ENCODE results near the gene SMG1.

Gene SMG1

DNA sequence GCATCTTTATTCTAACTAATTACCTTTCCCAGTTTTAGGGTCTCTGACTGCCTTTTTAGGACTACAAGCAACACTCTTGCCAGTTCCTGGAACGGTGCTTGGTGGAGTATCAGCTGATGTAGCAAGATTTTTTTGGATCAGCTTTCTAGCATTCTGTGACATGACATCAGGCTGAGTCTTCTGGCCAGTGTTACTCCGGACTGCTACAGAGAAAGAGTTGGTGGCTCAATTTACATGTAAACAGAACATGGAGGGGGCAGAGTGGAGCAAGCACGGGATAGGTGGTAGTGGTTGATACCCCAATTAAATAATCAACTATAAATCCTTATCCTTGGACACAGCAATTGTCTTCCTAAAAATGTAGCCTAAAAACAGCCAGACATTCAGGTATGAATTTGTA, 114.3 kb downstream of the SMG1 start:
- H3K4me2 ChIP-seq (ENCODE audit: low read depth, low read length, poor library complexity, severe bottlenecking): no peak overlapping the region
- H2AFZ ChIP-seq (ENCODE audit: low read depth, low read length, severe bottlenecking): no peak overlapping the region
- TF ChIP-seq, protein P1, sequence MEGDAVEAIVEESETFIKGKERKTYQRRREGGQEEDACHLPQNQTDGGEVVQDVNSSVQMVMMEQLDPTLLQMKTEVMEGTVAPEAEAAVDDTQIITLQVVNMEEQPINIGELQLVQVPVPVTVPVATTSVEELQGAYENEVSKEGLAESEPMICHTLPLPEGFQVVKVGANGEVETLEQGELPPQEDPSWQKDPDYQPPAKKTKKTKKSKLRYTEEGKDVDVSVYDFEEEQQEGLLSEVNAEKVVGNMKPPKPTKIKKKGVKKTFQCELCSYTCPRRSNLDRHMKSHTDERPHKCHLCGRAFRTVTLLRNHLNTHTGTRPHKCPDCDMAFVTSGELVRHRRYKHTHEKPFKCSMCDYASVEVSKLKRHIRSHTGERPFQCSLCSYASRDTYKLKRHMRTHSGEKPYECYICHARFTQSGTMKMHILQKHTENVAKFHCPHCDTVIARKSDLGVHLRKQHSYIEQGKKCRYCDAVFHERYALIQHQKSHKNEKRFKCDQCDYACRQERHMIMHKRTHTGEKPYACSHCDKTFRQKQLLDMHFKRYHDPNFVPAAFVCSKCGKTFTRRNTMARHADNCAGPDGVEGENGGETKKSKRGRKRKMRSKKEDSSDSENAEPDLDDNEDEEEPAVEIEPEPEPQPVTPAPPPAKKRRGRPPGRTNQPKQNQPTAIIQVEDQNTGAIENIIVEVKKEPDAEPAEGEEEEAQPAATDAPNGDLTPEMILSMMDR (IDR thresholded peaks at IDR 0.05; ENCODE audit: insufficient read depth, low read length, poor library complexity, severe bottlenecking): no peak
- TF ChIP-seq EZH2phosphoT487 (conservative IDR thresholded peaks at IDR 0.05; ENCODE audit: low read length): no peak
- H3K9ac ChIP-seq (ENCODE audit: low read length): no peak overlapping the region
- H3K4me3 ChIP-seq (ENCODE audit: insufficient read depth, low read length, poor library complexity, severe bottlenecking): no peak overlapping the region
- H3K36me3 ChIP-seq (ENCODE audit: low read length): peaks cover 56% of the 10 kb centered on the region
- no peaks in the 10 kb centered on the region for H3K9me2 ChIP-seq (replicated peaks; ENCODE audit: insufficient read depth, low read length)
- H3K27me3 ChIP-seq (ENCODE audit: low read length): no peaks in the 10 kb centered on the region
- no peak overlapping the region for H3K27ac ChIP-seq (ENCODE audit: low read depth, low read length)
- H4K20me1 ChIP-seq (ENCODE audit: low read depth, low read length): no peaks in the 10 kb centered on the region
- peaks cover 8% of the 10 kb centered on the region for H3F3A ChIP-seq (ENCODE audit: insufficient read depth)
- H3K79me2 ChIP-seq (ENCODE audit: insufficient read depth, low read length): no peaks in the 10 kb centered on the region
- H3K9me3 ChIP-seq (ENCODE audit: insufficient read depth, low read length): no peaks in the 10 kb centered on the region

DNA sequence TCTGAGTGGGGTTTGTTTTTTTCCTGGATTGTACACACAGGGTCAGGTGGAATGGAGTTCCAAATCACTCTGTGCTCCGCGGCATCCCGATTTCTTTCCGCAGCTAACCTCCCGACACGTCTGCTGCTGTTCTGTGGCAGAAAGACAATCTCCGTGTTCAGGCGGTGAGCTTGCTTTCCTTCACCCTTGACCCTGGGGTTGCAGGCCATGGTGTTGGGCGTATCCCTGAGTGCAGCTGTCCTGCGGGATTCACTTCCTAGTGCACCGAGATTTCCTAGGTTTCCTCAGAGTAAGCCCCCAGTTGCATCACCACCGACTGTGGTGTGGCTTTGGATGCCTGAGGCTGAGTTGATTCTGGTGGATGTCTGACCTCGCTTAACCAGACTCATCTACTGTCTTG, 117.0 kb downstream of the SMG1 start:
- Histone ChIP-seq H3K9me3 (ENCODE audit: insufficient read depth, low read length) (no peaks in the 10 kb centered on the region), H3K4me3 (ENCODE audit: insufficient read depth, low read length, poor library complexity, severe bottlenecking) (no peak overlapping the region), H3K9me2 (replicated peaks; ENCODE audit: insufficient read depth, low read length) (no peaks in the 10 kb centered on the region), H3K27me3 (ENCODE audit: low read length) (no peaks in the 10 kb centered on the region), H3K79me2 (ENCODE audit: insufficient read depth, low read length) (no peaks in the 10 kb centered on the region), H3K27ac (ENCODE audit: low read depth, low read length) (no peak overlapping the region), H3K9ac (ENCODE audit: low read length) (no peak overlapping the region), H2AFZ (ENCODE audit: low read depth, low read length, severe bottlenecking) (no peak overlapping the region), H3K36me3 (ENCODE audit: low read length) (peaks cover 38% of the 10 kb centered on the region), H3K4me2 (ENCODE audit: low read depth, low read length, poor library complexity, severe bottlenecking) (no peak overlapping the region), H4K20me1 (ENCODE audit: low read depth, low read length) (no peaks in the 10 kb centered on the region), H3F3A (ENCODE audit: insufficient read depth) (peaks cover 23% of the 10 kb centered on the region)
- no peak for TF ChIP-seq EZH2phosphoT487 (conservative IDR thresholded peaks at IDR 0.05; ENCODE audit: low read length)
- TF ChIP-seq, protein P1 (IDR thresholded peaks at IDR 0.05; ENCODE audit: insufficient read depth, low read length, poor library complexity, severe bottlenecking): no peak

DNA sequence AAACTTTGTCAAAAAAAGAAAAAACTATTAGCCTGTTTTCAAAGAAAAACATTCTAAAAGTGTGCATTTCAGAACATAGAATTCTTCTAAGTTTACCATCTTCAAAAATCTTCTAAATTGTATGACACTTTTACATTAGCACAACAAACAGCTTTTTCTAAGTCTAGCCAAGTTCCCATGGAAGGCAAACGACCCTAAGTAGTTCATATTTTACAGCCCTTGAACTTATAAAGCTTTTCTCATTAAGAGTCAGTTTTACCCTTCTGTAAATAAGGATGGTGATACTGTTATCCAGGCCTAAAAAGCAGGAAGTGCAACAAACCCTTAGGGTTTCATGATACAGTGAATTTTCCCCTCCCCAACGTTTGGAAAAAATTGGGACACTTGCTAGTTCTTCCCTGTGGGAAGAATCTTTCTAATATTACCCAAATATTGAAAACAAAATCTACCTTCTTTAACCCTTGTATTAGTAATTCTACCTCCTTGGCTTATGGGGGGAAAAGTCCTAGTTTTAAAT, 120.9 kb downstream of the SMG1 start:
- H2AFZ ChIP-seq (ENCODE audit: low read depth, low read length, severe bottlenecking): no peak overlapping the region
- peaks cover 40% of the 10 kb centered on the region for H3F3A ChIP-seq (ENCODE audit: insufficient read depth)
- no peaks in the 10 kb centered on the region for H3K9me3 ChIP-seq (ENCODE audit: insufficient read depth, low read length)
- peak overlapping the region; percentile 73; the same call in 1 of the 2 replicates for H3K27ac ChIP-seq (ENCODE audit: low read depth, low read length)
- H3K27me3 ChIP-seq (ENCODE audit: low read length): no peaks in the 10 kb centered on the region
- H3K36me3 ChIP-seq (ENCODE audit: low read length): peaks cover 28% of the 10 kb centered on the region
- no peaks in the 10 kb centered on the region; the same call in 1 of the 2 replicates for H4K20me1 ChIP-seq (ENCODE audit: low read depth, low read length)
- H3K9ac ChIP-seq (ENCODE audit: low read length): no peak overlapping the region
- TF ChIP-seq EZH2phosphoT487 (conservative IDR thresholded peaks at IDR 0.05; ENCODE audit: low read length): no peak
- TF ChIP-seq, protein P1 (IDR thresholded peaks at IDR 0.05; ENCODE audit: insufficient read depth, low read length, poor library complexity, severe bottlenecking): no peak
- H3K4me3 ChIP-seq (ENCODE audit: insufficient read depth, low read length, poor library complexity, severe bottlenecking): no peak overlapping the region
- H3K4me2 ChIP-seq (ENCODE audit: low read depth, low read length, poor library complexity, severe bottlenecking): peak overlapping the region; percentile 26
- H3K79me2 ChIP-seq (ENCODE audit: insufficient read depth, low read length): peaks cover 9% of the 10 kb centered on the region
- no peaks in the 10 kb centered on the region for H3K9me2 ChIP-seq (replicated peaks; ENCODE audit: insufficient read depth, low read length)

Measured in SU-DHL-6 (cell line).